RPMI7951 (cell line): ENCODE measurements around the gene ATP13A2. TPM values are rescaled to one million over a fixed set of nuclear protein-coding genes. Genes with fewer than 3 reads are reported as not detected.
"Not testable (repeated sequence)": the region's sequence is repeated elsewhere in the genome, so short reads cannot be mapped to it uniquely, and the experiment has no call there.

ENCODE experiments used
- DNase-seq: peaks from one replicate; pipeline ENCODE4 v3.0.0-alpha.2; 2012; ENCODE audit warnings: low read depth
- total RNA-seq: library from RNA; depleted of rRNA; stranded (reverse); fragments of >200 nt; shearing (Covaris generic); gene quantifications from 2 replicates; pipeline ENCODE4 v1.2.3, GENCODE V29; 2014

ATP13A2 gene
- total RNA-seq, 1 experiment from 2014 or later = 75.0 TPM

DNA sequence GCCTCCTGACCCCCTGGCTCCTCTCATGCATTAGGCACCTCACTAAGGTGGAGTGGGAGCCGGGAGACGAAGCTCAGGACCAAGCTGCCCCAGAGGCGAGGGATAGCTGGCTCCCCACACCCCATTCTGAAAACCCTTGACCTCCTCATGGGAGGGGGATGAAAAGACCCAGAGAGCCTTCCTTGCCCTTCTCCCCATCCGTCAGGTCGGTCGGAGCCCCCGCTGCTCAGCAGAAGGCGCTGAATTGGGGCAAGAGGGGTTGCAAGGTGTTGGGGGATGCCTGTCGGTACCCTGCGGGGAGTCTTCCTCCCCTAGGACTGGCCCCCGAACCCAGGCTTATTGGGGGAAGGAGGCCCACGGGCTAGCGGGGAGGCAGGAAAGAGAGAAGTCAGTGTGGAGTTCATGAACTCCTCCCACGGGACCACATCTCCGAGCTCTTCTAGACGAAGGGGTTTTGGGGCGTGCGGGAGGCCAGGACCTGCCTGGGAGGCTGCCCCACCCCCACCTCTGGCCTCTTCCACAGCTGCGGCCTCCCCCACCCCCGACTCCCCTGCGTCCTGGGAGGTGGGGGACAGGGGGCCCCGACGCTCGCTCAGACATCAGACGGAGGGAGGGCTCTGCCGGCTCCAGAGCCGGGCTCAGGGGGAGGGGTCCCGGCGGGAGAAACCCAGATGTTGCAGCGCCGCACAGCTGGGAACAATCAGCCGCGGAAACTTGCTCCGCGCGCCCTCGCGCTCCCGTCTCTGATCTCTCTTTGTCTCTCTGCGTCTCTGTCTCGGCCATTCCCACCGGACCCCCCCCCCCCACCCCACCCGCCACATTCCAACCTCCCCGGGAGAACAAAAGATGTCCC, 32.0 kb downstream of the ATP13A2 start:
- peak; percentile 60 for DNase-seq

- peak; percentile 98 for DNase-seq
Observed at GRCh38 chr1:16978567-16979474, 32.9 kb downstream of the ATP13A2 start.

GRCh38 chr1:16978139-16978538, 33.6 kb downstream of the ATP13A2 start:
- DNase-seq = no peak

DNA sequence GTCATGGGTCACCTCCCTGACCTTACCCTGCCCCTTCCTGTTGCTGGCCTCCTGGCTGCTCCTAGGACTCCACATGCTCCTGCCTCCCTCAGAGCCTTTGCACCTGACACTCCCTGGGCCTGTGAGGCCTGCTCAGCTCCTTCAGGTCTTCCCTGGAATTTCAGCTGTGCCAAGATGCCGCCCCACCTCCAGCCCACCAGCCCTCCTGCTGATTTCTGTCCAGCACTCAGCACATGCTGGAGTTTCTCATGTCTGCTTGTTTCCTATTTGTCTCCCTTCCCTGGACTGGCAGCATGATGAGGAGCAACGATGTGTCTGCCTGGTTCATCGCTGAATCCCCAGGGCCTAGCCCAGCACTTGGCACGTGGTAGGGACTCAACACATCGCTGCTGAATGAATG, 34.4 kb downstream of the ATP13A2 start:
- DNase-seq = no peak

- DNase-seq = no peak
Observed at GRCh38 chr1:16976966-16977365, 34.8 kb downstream of the ATP13A2 start.

- no peak for DNase-seq
Observed at GRCh38 chr1:16975838-16976237, 35.9 kb downstream of the ATP13A2 start.

DNA sequence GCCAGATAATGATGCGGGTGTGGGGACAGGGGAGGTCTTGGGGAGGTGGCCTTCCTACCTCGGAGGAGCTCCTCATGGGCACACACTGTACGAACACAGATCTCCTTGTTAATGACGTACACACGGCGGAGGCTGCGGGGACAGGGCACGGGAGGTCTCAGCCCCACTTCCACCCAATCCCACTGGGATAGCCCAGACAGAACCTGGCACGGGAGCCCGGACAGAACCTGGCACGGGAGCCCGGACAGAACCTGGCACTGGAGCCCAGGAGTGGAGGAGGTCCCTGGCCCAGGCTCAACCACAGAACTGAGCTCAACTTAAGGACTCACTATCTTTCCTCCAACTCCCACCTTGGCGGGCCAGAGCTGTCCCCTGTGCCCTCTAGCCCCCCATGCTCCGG, 36.5 kb downstream of the ATP13A2 start:
- no peak for DNase-seq

GRCh38 chr1:16973215-16973614, 38.5 kb downstream of the ATP13A2 start:
- DNase-seq = no peak

DNA sequence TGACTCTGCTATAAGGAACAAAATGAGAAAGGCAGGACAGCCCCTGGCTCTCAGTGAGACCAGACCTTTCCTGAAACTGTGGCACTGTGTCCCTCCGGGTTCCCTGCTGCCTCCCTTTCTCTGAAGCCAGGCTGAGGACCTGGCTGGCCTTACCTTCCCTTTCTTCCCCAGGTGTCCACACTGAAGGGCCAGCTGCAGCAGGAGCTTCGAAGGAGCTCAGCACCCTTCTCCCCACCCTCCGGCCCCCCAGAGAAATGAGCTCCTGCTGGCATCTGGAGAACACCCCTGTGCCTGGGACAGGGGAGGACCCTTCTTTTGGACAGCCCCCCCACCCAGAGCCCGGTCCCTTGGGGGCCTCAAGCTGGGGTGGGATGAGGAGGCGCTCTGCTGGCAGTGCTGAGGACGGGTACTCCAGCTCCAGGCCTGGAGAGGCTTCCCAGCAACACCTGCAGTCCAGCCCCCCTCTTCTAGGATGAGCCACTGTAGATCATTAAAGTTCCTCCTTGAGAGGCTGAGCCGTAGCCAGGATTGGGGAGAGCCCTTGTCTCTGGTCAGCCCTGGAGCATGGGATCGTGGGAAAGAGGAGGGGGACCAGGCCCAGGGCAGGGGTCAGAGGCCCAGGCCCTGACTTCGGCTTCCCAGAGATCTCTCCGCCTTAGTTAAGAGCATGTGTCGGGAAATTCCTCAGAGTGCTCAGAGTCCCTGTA, 39.4 kb downstream of the ATP13A2 start:
- no peak for DNase-seq

DNA sequence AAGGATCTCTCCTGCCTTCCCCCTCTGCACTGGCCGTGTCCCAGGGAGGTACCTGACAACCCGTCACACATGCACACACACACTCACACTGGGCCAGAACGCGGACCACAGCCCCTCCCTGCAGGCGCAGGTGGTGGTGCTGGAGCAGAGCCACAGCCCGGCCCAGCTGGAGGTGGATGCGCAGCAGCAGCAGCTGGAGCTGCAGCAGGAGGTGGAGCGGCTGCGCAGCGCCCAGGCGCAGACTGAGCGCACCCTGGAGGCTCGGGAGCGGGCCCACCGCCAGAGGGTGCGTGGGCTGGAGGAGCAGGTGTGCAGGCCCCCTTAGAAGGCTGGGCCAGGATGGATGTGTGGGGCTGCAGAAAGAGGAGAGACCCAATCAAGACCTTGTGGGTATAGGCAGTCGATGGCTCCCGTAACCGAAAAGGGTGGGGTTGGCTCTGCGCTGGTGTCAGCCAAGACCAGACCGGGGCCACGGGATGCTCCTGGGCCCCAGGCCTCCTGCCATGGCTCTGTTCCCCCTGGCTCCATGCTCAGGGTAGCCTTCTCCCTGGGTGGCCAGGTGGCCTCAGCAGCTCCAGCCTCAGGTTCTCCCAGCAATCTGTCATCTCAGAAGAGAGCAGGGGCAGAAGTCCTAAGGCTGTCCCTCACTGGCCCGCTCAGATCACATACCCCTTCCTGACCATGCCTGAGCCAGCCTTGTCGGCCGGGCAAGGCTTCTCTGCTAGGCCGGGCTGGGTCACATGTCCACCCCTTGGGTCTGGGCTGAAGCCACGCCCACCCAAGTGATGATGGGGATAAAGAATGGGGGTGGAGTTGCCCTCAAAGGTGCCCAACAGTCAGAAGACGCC, 40.2 kb downstream of the ATP13A2 start:
- no peak for DNase-seq

GRCh38 chr1:16970132-16970910, 41.4 kb downstream of the ATP13A2 start:
- no peak for DNase-seq

DNA sequence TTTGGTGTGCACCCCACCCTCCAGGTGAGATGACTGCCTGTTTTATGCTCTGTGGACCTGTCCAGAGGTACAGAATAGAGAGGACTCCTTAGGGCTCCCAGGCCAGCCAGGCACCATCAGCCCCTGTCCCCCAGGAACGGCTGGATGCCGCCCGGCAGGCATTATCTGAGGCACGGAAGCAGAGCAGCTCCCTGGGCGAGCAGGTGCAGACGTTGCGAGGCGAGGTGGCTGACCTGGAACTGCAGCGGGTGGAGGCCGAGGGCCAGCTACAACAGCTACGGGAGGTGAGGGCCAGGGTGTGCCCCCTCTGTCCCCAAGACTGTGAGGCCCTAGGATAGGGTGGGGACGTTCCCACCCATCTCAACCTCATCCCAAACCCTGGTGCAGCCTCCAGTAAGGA, 42.1 kb downstream of the ATP13A2 start:
- DNase-seq = no peak

- no peak for DNase-seq
Observed at GRCh38 chr1:16969057-16969611, 42.6 kb downstream of the ATP13A2 start.

DNA sequence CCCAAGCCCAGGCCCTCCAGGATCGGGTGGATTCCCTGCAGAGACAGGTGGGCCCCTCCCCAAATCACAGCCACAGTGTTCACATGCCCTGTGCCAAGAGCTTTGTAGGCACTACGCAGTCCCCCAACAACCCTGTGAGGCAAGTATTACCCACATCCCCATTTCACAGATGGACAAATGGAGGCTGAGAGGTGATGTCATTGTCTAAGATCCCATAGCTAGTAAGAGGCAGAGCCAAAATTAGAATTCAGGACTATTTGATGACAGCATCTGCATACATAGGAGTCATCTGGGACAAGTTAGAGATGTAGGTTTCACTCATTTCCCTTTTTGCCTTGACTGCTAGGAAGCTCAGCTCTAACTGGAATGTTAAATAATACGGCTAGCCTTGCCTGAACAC, 43.4 kb downstream of the ATP13A2 start:
- DNase-seq = no peak

GRCh38 chr1:16967962-16968361, 43.8 kb downstream of the ATP13A2 start:
- no peak for DNase-seq

GRCh38 chr1:16967095-16967575, 44.6 kb downstream of the ATP13A2 start:
- peak; percentile 86 for DNase-seq

DNA sequence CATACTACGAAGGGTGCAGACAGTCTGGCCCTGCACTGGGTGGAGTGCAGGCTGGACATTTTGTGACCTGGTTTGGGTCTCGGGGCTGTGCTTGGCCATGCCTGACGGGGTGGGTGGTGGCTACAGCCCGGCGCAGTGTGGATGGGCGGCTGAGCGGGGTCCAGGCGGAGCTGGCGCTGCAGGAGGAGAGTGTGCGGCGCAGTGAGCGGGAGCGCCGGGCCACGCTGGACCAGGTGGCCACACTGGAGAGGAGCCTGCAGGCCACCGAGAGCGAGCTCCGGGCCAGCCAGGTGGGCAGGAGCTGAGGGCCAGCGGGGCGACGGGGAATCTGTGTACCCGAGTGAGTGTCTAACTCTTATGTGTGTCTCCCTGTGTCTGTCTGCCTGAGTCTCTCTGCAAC, 45.4 kb downstream of the ATP13A2 start:
- DNase-seq = no peak

DNA sequence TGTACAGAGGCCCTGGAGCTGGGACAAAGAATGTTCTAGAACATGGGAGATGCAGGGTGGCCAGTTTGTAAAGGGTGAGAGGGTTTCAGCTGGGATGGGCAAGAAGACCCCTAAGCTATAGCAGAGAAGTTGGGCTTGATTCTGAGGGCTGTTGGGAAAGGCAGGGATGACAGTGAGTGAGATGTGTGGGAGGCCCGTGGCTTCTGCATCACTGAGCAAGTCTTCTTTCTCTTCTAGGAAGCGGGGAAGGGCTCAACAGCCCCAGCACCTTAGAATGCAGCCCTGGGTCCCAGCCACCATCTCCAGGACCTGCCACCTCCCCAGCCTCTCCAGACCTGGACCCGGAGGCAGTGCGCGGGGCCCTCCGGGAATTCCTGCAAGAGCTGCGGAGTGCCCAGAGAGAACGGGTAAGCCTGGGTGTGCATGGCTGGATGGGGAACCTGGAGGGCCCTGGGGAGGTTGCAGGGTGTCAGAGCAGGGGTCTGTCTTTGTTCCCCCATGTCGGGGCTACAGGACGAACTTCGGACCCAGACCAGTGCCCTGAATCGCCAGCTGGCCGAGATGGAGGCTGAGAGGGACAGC, 46.2 kb downstream of the ATP13A2 start:
- DNase-seq = no peak

- not testable (repeated sequence) for DNase-seq
Observed at GRCh38 chr1:16964169-16964568, 47.6 kb downstream of the ATP13A2 start.
